WTC11 (cell line): ENCODE measurements around the gene NFATC3. TPM values are rescaled to one million over a fixed set of nuclear protein-coding genes. Genes with fewer than 3 reads are reported as not detected.
A peak's percentile ranks its signal among the peaks of the same experiment; 100 is the strongest.

Experiments
- ATAC-seq: fragments of 200-7000 bp; cut with Tn5 transposase; 2 replicates; pipeline ENCODE4 v1.10.0; 2021; ENCODE audit warnings: mild to moderate bottlenecking, moderate library complexity
- CTCF ChIA-PET: fragments of 300-600 bp; sonication (Branson Sonifier 250); formaldehyde crosslinking; loops from one replicate; lab custom pipeline; 2021; ENCODE audit warnings: antibody characterized with exemption; lab: Charles Lee
- POLR2A ChIA-PET: fragments of 350-600 bp; sonication (Branson Sonifier 250); formaldehyde crosslinking; loops from one replicate; lab custom pipeline; 2021; ENCODE audit warnings: antibody characterized with exemption; lab: Charles Lee
- DNase-seq: peaks from one replicate; pipeline ENCODE4 v3.0.0; 2021; ENCODE audit warnings: low spot score
- H3K27ac Mint-ChIP-seq: 2 replicates; pipeline ENCODE4 v1.8.0; 2021; ENCODE audit warnings: mixed read lengths
- H3K27me3 Mint-ChIP-seq: 2 replicates; pipeline ENCODE4 v1.8.0; 2021; ENCODE audit warnings: low read depth, mild to moderate bottlenecking, moderate library complexity, mixed read lengths
- H3K36me3 Mint-ChIP-seq: 2 replicates; pipeline ENCODE4 v1.8.0; 2021; ENCODE audit warnings: mixed read lengths
- H3K4me1 Mint-ChIP-seq: 2 replicates; pipeline ENCODE4 v1.8.0; 2022; ENCODE audit warnings: mixed read lengths
- H3K4me3 Mint-ChIP-seq: 2 replicates; pipeline ENCODE4 v1.8.0; 2021; ENCODE audit warnings: mild to moderate bottlenecking, moderate library complexity, mixed read lengths
- H3K9me3 Mint-ChIP-seq: 2 replicates; pipeline ENCODE4 v1.8.0; 2021; ENCODE audit warnings: mixed read lengths
- CBFB ChIP-seq: sonication (generic); formaldehyde crosslinking; IDR thresholded peaks from 2 replicates; pipeline ENCODE4 v1.8.1; 2022; ENCODE audit warnings: mild to moderate bottlenecking, low read depth, missing genetic modification reagents
- CTCF ChIP-seq: fragments of 200-600 bp; IDR thresholded peaks from 2 replicates; pipeline ENCODE4 v1.8.0; 2022; ENCODE audit warnings: antibody characterized with exemption
- ELF4 ChIP-seq: sonication (generic); formaldehyde crosslinking; IDR thresholded peaks from 2 replicates; pipeline ENCODE4 v1.8.1; 2022; ENCODE audit warnings: low read depth, mild to moderate bottlenecking, moderate library complexity, missing genetic modification reagents
- HMGA2 ChIP-seq: fragments of 250-450 bp; sonication (Bioruptor Pico); IDR thresholded peaks from 2 replicates; pipeline ENCODE4 v1.4.0; 2021; ENCODE audit warnings: mild to moderate bottlenecking, moderate library complexity
- JAZF1 ChIP-seq: fragments of 250-450 bp; sonication (Bioruptor Pico); IDR thresholded peaks from 2 replicates; pipeline ENCODE4 v1.9.0; 2021; ENCODE audit warnings: moderate library complexity, mild to moderate bottlenecking, inconsistent platforms
- NR1H2 ChIP-seq: sonication (generic); formaldehyde crosslinking; IDR thresholded peaks from 2 replicates; pipeline ENCODE4 v1.9.0; 2021; ENCODE audit warnings: mild to moderate bottlenecking, moderate library complexity, missing genetic modification reagents
- PRRX2 ChIP-seq: fragments of 250-450 bp; sonication (Bioruptor Pico); IDR thresholded peaks from 2 replicates; pipeline ENCODE4 v1.8.0; 2021; ENCODE audit warnings: mild to moderate bottlenecking
- RORB ChIP-seq: fragments of 250-450 bp; sonication (Bioruptor Pico); IDR thresholded peaks from 2 replicates; pipeline ENCODE4 v1.9.0; 2021; ENCODE audit warnings: mild to moderate bottlenecking
- SMAD3 ChIP-seq: sonication (generic); formaldehyde crosslinking; IDR thresholded peaks from 2 replicates; pipeline ENCODE4 v1.8.0; 2022; ENCODE audit warnings: missing genetic modification reagents, mild to moderate bottlenecking, borderline replicate concordance
- SMAD4 ChIP-seq: sonication (generic); formaldehyde crosslinking; IDR thresholded peaks from 2 replicates; pipeline ENCODE4 v1.8.0; 2022; ENCODE audit warnings: mild to moderate bottlenecking, missing genetic modification reagents
- SOX15 ChIP-seq: fragments of 250-450 bp; sonication (Bioruptor Pico); IDR thresholded peaks from 2 replicates; pipeline ENCODE4 v1.9.0; 2021; ENCODE audit warnings: mild to moderate bottlenecking
- TCF7 ChIP-seq: sonication (generic); formaldehyde crosslinking; IDR thresholded peaks from 2 replicates; pipeline ENCODE4 v1.8.0; 2022; ENCODE audit warnings: mild to moderate bottlenecking, low read depth, missing genetic modification reagents, moderate library complexity
- TEAD4 ChIP-seq: sonication (generic); formaldehyde crosslinking; IDR thresholded peaks from 2 replicates; pipeline ENCODE4 v1.8.0; 2022; ENCODE audit warnings: mild to moderate bottlenecking, missing genetic modification reagents
- ZNF121 ChIP-seq: sonication (generic); formaldehyde crosslinking; IDR thresholded peaks from 2 replicates; pipeline ENCODE4 v1.8.0; 2023; ENCODE audit warnings: missing genetic modification reagents
- ZNF263 ChIP-seq: sonication (generic); formaldehyde crosslinking; IDR thresholded peaks from 2 replicates; pipeline ENCODE4 v1.8.1; 2022; ENCODE audit warnings: low read depth, mild to moderate bottlenecking, moderate library complexity, missing genetic modification reagents
- ZNF317 ChIP-seq: sonication (generic); formaldehyde crosslinking; IDR thresholded peaks from 2 replicates; pipeline ENCODE4 v1.8.1; 2023; ENCODE audit warnings: low read depth, mild to moderate bottlenecking, moderate library complexity, missing genetic modification reagents, borderline replicate concordance
- ZNF396 ChIP-seq: fragments of 250-450 bp; sonication (Bioruptor Pico); IDR thresholded peaks from 2 replicates; pipeline ENCODE4 v1.8.0; 2021; ENCODE audit warnings: mild to moderate bottlenecking, moderate library complexity, borderline replicate concordance
- ZNF423 ChIP-seq: fragments of 250-450 bp; sonication (Bioruptor Pico); IDR thresholded peaks from 2 replicates; pipeline ENCODE4 v2.1.2; 2022; ENCODE audit warnings: mild to moderate bottlenecking, moderate library complexity
- ZNF512 ChIP-seq: sonication (generic); formaldehyde crosslinking; IDR thresholded peaks from 2 replicates; pipeline ENCODE4 v1.8.1; 2022; ENCODE audit warnings: missing genetic modification reagents, borderline replicate concordance
- ZNF671 ChIP-seq: fragments of 250-450 bp; sonication (Bioruptor Pico); IDR thresholded peaks from 2 replicates; pipeline ENCODE4 v1.8.0; 2021; ENCODE audit warnings: mild to moderate bottlenecking
- total RNA-seq: library from RNA; stranded (reverse); gene quantifications from 3 replicates; pipeline ENCODE4 v1.2.3, GENCODE V29; 2021
- TF ChIP-seq, protein P1 (sequence below): sonication (generic); formaldehyde crosslinking; IDR thresholded peaks from 2 replicates; pipeline ENCODE4 v1.8.1; 2023; ENCODE audit warnings: mild to moderate bottlenecking, missing genetic modification reagents
- TF ChIP-seq, protein P2 (sequence below): sonication (generic); formaldehyde crosslinking; IDR thresholded peaks from 2 replicates; pipeline ENCODE4 v1.8.1; 2023; ENCODE audit warnings: mild to moderate bottlenecking, missing genetic modification reagents, moderate library complexity
- TF ChIP-seq, protein P3 (sequence below): sonication (generic); formaldehyde crosslinking; IDR thresholded peaks from 2 replicates; pipeline ENCODE4 v1.8.1; 2022; ENCODE audit warnings: mild to moderate bottlenecking, missing genetic modification reagents, moderate library complexity, borderline replicate concordance

The NFATC3 gene
- total RNA-seq, 1 experiment from 2014 or later: 34.6 TPM

DNA sequence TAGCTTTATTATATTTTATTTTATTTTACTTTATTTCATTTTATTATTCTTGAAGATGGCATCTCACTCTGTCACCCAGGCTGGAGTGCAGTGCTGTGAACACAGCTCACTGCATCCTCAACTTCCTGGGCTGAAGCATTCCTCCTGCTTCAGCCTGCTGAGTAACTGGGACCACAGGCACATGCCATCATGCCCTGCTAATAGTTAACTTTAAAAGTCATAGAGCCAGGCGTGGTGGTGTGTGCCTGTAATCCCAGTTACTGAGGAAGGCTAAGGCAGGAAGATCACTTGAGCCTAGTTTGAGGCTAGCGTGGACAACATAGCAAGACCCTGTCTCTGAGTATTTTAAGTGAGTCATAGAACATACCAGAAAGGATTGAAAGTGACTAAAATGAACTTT is 112.1 kb downstream of the NFATC3 start:
- ChIA-PET CTCF (interaction anchor here (0.8 to 1.8 kb wide), 2 partner anchors 103 to 104 kb away, joined by 3 to 9 read pairs; no protein-coding TSS in a partner anchor), POLR2A (no interaction called here)
- Mint-ChIP-seq H3K4me1 (no peaks in the 10 kb centered on the region), H3K36me3 (peaks cover 10% of the 10 kb centered on the region), H3K4me3 (no peak overlapping the region), H3K27ac (no peak overlapping the region), H3K27me3 (no peaks in the 10 kb centered on the region), H3K9me3 (no peaks in the 10 kb centered on the region)
- no peak for TF ChIP-seq NR1H2 (CRISPR knock-in tag)
- no peak for TF ChIP-seq SOX15
- no peak for TF ChIP-seq ELF4 (CRISPR knock-in tag)
- peak; percentile 13; the same call in 1 of the 2 replicates for TF ChIP-seq ZNF121 (CRISPR knock-in tag)
- ATAC-seq (no peak), DNase-seq (no peak)

GRCh38 chr16:68200088-68200783 is 115.1 kb downstream of the NFATC3 start:
- DNase-seq: no peak

DNA sequence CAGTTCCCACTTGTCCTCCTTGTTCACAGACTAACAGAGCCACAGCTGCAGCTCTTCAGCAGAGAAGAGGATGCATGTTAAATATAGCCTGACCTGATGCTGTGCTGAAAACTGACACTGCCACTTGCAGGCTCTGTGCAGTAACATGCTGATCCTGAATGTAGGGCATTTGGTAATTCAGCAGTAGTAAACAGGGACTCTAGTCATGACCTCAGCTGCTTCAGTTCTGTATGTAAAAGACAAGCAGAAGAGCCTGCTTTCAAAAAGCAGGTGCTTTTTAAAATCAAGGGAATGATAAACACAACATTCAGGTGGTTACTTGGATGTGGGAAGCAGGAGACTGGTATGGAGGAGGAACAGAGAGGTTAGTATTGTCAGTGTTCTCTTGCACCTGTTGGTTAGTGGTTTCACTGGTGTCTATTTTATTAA is 116.9 kb downstream of the NFATC3 start:
- TF ChIP-seq ZNF512 (no peak), ZNF317 (CRISPR knock-in tag) (no peak), TEAD4 (CRISPR knock-in tag) (no peak), JAZF1 (CRISPR knock-in tag) (no peak)
- ATAC-seq: no peak
- no peaks in the 10 kb centered on the region for H3K4me1 Mint-ChIP-seq
- ChIA-PET CTCF (interaction anchor here (2.9 kb wide), 1 partner anchor 108 kb away, joined by 15 read pairs; no protein-coding TSS in a partner anchor), POLR2A (no interaction called here)
- DNase-seq: no peak
- 0 out of 2 replicates have a peak, but pooled peaks cover 3% of the 10 kb centered on the region for H3K36me3 Mint-ChIP-seq
- H3K9me3 Mint-ChIP-seq: no peaks in the 10 kb centered on the region
- H3K27me3 Mint-ChIP-seq: no peaks in the 10 kb centered on the region
- peak overlapping the region; percentile 76; the same call in 1 of the 2 replicates for H3K27ac Mint-ChIP-seq
- no peak overlapping the region for H3K4me3 Mint-ChIP-seq

More at GRCh38 chr16:68200088-68200783, 115.1 kb downstream of the NFATC3 start:
- Mint-ChIP-seq H3K27me3 (no peaks in the 10 kb centered on the region), H3K36me3 (peaks cover 3% of the 10 kb centered on the region; the same call in 1 of the 2 replicates), H3K9me3 (no peaks in the 10 kb centered on the region), H3K27ac (peak overlapping the region; percentile 17), H3K4me1 (no peaks in the 10 kb centered on the region), H3K4me3 (no peak overlapping the region)
- ChIA-PET POLR2A (no interaction called here), CTCF (interaction anchor here (2.9 kb wide), 1 partner anchor 106 kb away, joined by 15 read pairs; no protein-coding TSS in a partner anchor)
- TF ChIP-seq, protein P1, sequence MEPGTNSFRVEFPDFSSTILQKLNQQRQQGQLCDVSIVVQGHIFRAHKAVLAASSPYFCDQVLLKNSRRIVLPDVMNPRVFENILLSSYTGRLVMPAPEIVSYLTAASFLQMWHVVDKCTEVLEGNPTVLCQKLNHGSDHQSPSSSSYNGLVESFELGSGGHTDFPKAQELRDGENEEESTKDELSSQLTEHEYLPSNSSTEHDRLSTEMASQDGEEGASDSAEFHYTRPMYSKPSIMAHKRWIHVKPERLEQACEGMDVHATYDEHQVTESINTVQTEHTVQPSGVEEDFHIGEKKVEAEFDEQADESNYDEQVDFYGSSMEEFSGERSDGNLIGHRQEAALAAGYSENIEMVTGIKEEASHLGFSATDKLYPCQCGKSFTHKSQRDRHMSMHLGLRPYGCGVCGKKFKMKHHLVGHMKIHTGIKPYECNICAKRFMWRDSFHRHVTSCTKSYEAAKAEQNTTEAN (CRISPR knock-in tag): no peak
- TF ChIP-seq TCF7 (CRISPR knock-in tag): no peak
- no peak for TF ChIP-seq CTCF
- no peak for TF ChIP-seq ZNF396 (CRISPR knock-in tag)
- no peak for TF ChIP-seq SMAD4 (CRISPR knock-in tag)
- ATAC-seq: no peak

GRCh38 chr16:68206245-68206644 is 121.1 kb downstream of the NFATC3 start:
- Mint-ChIP-seq H3K27ac (no peak overlapping the region), H3K36me3 (0 out of 2 replicates have a peak, but pooled peaks cover 3% of the 10 kb centered on the region), H3K4me3 (no peak overlapping the region), H3K4me1 (no peaks in the 10 kb centered on the region), H3K9me3 (no peaks in the 10 kb centered on the region), H3K27me3 (no peaks in the 10 kb centered on the region)
- TF ChIP-seq CBFB (no peak), ELF4 (CRISPR knock-in tag) (no peak), SOX15 (no peak), ZNF263 (CRISPR knock-in tag) (no peak), HMGA2 (CRISPR knock-in tag) (no peak), TCF7 (CRISPR knock-in tag) (no peak), JAZF1 (CRISPR knock-in tag) (no peak), PRRX2 (CRISPR knock-in tag) (no peak), SMAD3 (CRISPR knock-in tag) (no peak), RORB (CRISPR knock-in tag) (no peak), ZNF423 (CRISPR knock-in tag) (no peak), ZNF671 (no peak)
- TF ChIP-seq, protein P2, sequence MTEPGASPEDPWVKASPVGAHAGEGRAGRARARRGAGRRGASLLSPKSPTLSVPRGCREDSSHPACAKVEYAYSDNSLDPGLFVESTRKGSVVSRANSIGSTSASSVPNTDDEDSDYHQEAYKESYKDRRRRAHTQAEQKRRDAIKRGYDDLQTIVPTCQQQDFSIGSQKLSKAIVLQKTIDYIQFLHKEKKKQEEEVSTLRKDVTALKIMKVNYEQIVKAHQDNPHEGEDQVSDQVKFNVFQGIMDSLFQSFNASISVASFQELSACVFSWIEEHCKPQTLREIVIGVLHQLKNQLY (CRISPR knock-in tag): no peak
- TF ChIP-seq, protein P3, sequence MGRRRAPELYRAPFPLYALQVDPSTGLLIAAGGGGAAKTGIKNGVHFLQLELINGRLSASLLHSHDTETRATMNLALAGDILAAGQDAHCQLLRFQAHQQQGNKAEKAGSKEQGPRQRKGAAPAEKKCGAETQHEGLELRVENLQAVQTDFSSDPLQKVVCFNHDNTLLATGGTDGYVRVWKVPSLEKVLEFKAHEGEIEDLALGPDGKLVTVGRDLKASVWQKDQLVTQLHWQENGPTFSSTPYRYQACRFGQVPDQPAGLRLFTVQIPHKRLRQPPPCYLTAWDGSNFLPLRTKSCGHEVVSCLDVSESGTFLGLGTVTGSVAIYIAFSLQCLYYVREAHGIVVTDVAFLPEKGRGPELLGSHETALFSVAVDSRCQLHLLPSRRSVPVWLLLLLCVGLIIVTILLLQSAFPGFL: no peak
- ATAC-seq (no peak), DNase-seq (no peak)
- ChIA-PET POLR2A (no interaction called here), CTCF (interaction anchor here (1.3 kb wide), 1 partner anchor 112 kb away, joined by 3 read pairs; no protein-coding TSS in a partner anchor)
